A673 (cell line): ENCODE results near the gene HAGH. TPM values are rescaled to one million over a fixed set of nuclear protein-coding genes. Genes with fewer than 3 reads are reported as not detected.

Experiments used
- BruUV-seq: library from RNA; stranded (reverse); fragments of 400-500 nt; replicated peaks from 2 replicates; lab custom pipeline; 2021; lab: Mats Ljungman, UMichigan
- CTCF ChIA-PET: fragments of 300-600 bp; sonication (Branson Sonifier 250); formaldehyde crosslinking; loops from one replicate; lab custom pipeline; 2022; ENCODE audit warnings: antibody characterized with exemption; lab: Charles Lee
- POLR2A ChIA-PET: fragments of 300-600 bp; sonication (Branson Sonifier 250); formaldehyde crosslinking; loops from one replicate; lab custom pipeline; 2022; ENCODE audit warnings: antibody characterized with exemption; ENCODE audit not compliant: low non-redundant PET; lab: Charles Lee
- DNase-seq: peaks from one replicate; pipeline ENCODE4 v3.0.0-alpha.2; 2015; ENCODE audit warnings: low spot score
- H3K27ac ChIP-seq: fragments of 200-600 bp; sonication (generic); 2 replicates; pipeline ENCODE4 v1.5.1; 2016; ENCODE audit warnings: mixed run types, low read depth, mild to moderate bottlenecking, mixed read lengths, antibody characterized with exemption, low read length; ENCODE audit not compliant: poor library complexity, severe bottlenecking
- H3K27me3 ChIP-seq: fragments of 200-600 bp; sonication (generic); replicated peaks from 2 replicates; pipeline ENCODE4 v1.6.1; 2017; ENCODE audit warnings: mixed run types, low read depth, mild to moderate bottlenecking, mixed read lengths, antibody characterized with exemption, low read length; ENCODE audit not compliant: insufficient read depth, poor library complexity
- H3K36me3 ChIP-seq: fragments of 200-600 bp; sonication (generic); 2 replicates; pipeline ENCODE4 v1.6.1; 2016; ENCODE audit warnings: mixed run types, mild to moderate bottlenecking, mixed read lengths, antibody characterized with exemption, low read length; ENCODE audit not compliant: insufficient read depth, poor library complexity, severe bottlenecking
- H3K4me1 ChIP-seq: fragments of 200-600 bp; sonication (generic); 2 replicates; pipeline ENCODE4 v1.6.1; 2017; ENCODE audit warnings: mixed run types, mild to moderate bottlenecking, mixed read lengths, antibody characterized with exemption, low read length; ENCODE audit not compliant: insufficient read depth, poor library complexity, severe bottlenecking
- H3K4me3 ChIP-seq: fragments of 200-600 bp; sonication (generic); 2 replicates; pipeline ENCODE4 v1.5.1; 2016; ENCODE audit warnings: low read depth, mixed run types, mild to moderate bottlenecking, mixed read lengths, low read length; ENCODE audit not compliant: poor library complexity, severe bottlenecking
- H3K9me3 ChIP-seq: fragments of 200-600 bp; sonication (generic); 2 replicates; pipeline ENCODE4 v1.6.1; 2016; ENCODE audit warnings: mixed run types, low read depth, mild to moderate bottlenecking, mixed read lengths, antibody characterized with exemption, low read length; ENCODE audit not compliant: poor library complexity, severe bottlenecking
- EZH2 ChIP-seq: fragments of 200-600 bp; sonication (generic); IDR thresholded peaks from 2 replicates; pipeline ENCODE4 v1.6.1; 2017; ENCODE audit warnings: borderline replicate concordance, low read depth, mild to moderate bottlenecking, mixed read lengths, antibody characterized with exemption, low read length; ENCODE audit not compliant: poor library complexity, severe bottlenecking
- intact Hi-C: fragments of 100-400 bp; cut with micrococcal nuclease; formaldehyde crosslinking; loops from one replicate; pipeline ENCODE4 v1.10.0; 2022; ENCODE audit not compliant: unreplicated experiment
- total RNA-seq: library from RNA; stranded (reverse); gene quantifications from 2 replicates; pipeline ENCODE4 v1.2.3, GENCODE V29; 2021
- TF ChIP-seq, protein P1 (sequence below): fragments of 300-800, 200-600 bp; sonication (generic); conservative IDR thresholded peaks from 2 replicates; pipeline ENCODE4 v1.5.1; 2017; ENCODE audit warnings: low read depth, mild to moderate bottlenecking, antibody characterized with exemption, low read length, moderate library complexity, mixed read lengths

Gene HAGH
- total RNA-seq, 1 experiment from 2014 or later, result 14.4 TPM

DNA sequence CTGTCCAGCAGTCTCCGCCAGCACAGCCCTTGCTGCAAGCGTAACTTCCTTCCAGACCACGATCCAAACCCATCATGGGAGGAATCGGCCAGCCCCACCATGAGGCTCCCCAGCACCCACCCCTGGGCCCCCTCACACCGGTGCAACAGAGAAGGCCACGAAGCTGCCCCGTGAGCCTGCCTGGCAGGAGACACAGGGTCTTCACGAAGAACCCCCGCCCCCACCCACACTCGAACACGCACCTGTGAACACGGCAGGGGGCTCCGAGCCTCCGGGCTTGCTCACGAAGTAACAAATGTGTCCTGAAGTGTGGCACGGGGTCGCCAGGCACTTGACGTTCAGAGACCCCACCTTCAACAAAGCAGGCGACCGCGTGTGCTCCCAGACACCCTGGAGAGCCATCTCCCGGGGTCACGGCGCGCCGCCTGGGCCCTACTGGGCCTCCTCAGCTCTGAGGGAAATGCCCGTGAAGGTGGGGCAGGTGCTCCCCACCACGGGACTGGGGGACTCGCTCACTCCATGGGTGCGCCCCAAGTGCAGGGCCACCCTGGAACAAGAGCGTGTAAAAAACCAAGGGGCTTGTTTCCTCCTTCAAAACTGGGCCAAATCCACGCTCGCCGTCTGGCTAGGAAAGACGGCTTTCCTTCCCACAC, 7.6 kb downstream of the HAGH start:
- TF ChIP-seq, protein P1, sequence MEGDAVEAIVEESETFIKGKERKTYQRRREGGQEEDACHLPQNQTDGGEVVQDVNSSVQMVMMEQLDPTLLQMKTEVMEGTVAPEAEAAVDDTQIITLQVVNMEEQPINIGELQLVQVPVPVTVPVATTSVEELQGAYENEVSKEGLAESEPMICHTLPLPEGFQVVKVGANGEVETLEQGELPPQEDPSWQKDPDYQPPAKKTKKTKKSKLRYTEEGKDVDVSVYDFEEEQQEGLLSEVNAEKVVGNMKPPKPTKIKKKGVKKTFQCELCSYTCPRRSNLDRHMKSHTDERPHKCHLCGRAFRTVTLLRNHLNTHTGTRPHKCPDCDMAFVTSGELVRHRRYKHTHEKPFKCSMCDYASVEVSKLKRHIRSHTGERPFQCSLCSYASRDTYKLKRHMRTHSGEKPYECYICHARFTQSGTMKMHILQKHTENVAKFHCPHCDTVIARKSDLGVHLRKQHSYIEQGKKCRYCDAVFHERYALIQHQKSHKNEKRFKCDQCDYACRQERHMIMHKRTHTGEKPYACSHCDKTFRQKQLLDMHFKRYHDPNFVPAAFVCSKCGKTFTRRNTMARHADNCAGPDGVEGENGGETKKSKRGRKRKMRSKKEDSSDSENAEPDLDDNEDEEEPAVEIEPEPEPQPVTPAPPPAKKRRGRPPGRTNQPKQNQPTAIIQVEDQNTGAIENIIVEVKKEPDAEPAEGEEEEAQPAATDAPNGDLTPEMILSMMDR, result no peak
- TF ChIP-seq EZH2, result no peak
- no peaks in the 10 kb centered on the region for H3K4me1 ChIP-seq
- ChIA-PET POLR2A (no interaction called here), CTCF (no interaction called here)
- intact Hi-C loops, result no loop called here
- no peaks in the 10 kb centered on the region for H3K36me3 ChIP-seq
- BruUV-seq, result no TSS peak
- no peak overlapping the region for H3K4me3 ChIP-seq
- no peaks in the 10 kb centered on the region for H3K9me3 ChIP-seq
- H3K27ac ChIP-seq, result no peak overlapping the region
- no peaks in the 10 kb centered on the region for H3K27me3 ChIP-seq
- no peak for DNase-seq

DNA sequence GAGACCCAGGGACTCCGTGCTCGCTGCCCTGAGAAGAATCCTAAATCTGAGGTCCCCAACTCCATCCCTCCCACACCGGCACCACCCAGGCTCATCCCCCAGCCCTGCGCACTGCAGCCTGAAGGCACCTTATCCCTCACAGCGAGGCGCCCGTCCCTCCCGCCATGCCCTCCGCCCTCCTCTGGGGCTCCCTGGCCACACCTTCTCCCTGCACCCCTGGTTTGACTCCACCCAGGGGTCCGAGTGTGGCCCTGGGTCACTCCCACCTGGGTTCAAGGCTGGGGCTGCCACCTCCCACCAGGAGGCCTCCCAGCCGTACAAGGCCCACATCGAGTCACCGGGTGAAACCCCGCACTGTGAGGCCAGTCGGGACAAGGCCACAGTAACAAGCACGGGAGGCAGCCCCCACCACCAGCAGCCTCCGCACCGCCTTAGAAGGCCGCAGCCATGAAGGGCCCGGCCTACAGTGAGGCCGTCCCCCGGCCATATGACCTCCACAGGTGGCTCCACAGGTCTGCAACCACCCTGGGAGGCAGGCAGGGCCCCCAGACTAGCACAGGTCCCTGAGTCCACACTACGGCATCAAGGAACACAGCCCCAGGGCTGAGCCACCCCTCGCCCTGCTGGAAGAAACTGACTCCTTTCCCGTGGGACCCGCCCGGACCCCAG, 8.3 kb downstream of the HAGH start:
- intact Hi-C loops, result no loop called here
- ChIA-PET POLR2A (no interaction called here), CTCF (no interaction called here)
- no peaks in the 10 kb centered on the region for H3K4me1 ChIP-seq
- no peaks in the 10 kb centered on the region for H3K27me3 ChIP-seq
- no peak overlapping the region for H3K27ac ChIP-seq
- no peak for DNase-seq
- H3K9me3 ChIP-seq, result no peaks in the 10 kb centered on the region
- no peak overlapping the region for H3K4me3 ChIP-seq
- H3K36me3 ChIP-seq, result no peaks in the 10 kb centered on the region
- no TSS peak for BruUV-seq
- TF ChIP-seq, protein P1, result no peak
- no peak for TF ChIP-seq EZH2

DNA sequence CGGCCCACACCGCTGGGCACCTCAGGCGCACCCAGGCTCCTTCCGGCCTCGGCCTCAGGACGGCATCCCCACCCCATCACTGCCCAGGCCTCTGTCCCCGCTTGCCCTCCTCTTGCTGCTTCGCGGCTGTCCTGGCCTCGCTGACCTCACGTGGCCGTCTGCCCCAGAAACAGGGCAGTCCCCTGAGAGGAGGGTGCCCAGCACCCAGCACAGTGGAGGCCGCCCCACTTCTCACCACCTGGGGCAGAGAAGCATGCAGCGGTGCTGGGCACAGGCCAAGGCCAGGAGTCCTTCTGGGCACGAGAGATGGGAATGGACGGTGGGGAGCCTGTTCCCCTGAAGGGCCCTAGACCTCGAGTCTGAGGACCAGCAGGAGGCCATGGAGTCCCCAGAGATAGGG, 8.9 kb downstream of the HAGH start:
- intact Hi-C loops, result no loop called here
- no TSS peak for BruUV-seq
- CTCF ChIA-PET, result no interaction called here
- Histone ChIP-seq H3K9me3 (no peaks in the 10 kb centered on the region), H3K4me1 (peaks cover 5% of the 10 kb centered on the region), H3K36me3 (no peaks in the 10 kb centered on the region), H3K4me3 (no peak overlapping the region), H3K27me3 (no peaks in the 10 kb centered on the region), H3K27ac (no peak overlapping the region)
- POLR2A ChIA-PET, result no interaction called here
- TF ChIP-seq EZH2, result no peak
- TF ChIP-seq, protein P1, result no peak
- DNase-seq, result no peak
